Measurements from ENCODE around the gene UCK1.

The UCK1 gene

GRCh38 chr9:131530920-131531832 lies at the start of gene UCK1:
Gene UCK1, minus strand, starts transcription at chr9:131531263. Its CDS starts 89 bp downstream, at chr9:131531174.
- Histone ChIP-seq H3K36me3 (ENCODE audit: control insufficient read depth, insufficient read depth, low read length) (peaks cover 39% of the 10 kb centered on the region), H3K27ac (ENCODE audit: low read depth, low read length) (peak within 1 kb of the TSS; percentile 62; the same call in 1 of the 2 replicates), H3K9ac (ENCODE audit: low read length) (peak within 1 kb of the TSS; percentile 80), H3K9me3 (ENCODE audit: control insufficient read depth, insufficient read depth, low read depth, low read length) (no peaks in the 10 kb centered on the region), H3K27me3 (ENCODE audit: control insufficient read depth, insufficient read depth, low read length) (no peaks in the 10 kb centered on the region), H3K4me1 (ENCODE audit: control insufficient read depth, insufficient read depth, low read length) (peaks cover 7% of the 10 kb centered on the region; the same call in 1 of the 2 replicates), H3K4me3 (ENCODE audit: low read depth, low read length) (peak within 1 kb of the TSS; percentile 80)

GRCh38 chr9:131580358-131580757 lies 49.3 kb upstream of the UCK1 start:
- no peak overlapping the region for H3K9ac ChIP-seq (ENCODE audit: low read length)
- H3K4me1 ChIP-seq (ENCODE audit: control insufficient read depth, insufficient read depth, low read length), result no peaks in the 10 kb centered on the region
- no peak overlapping the region for H3K27ac ChIP-seq (ENCODE audit: low read depth, low read length)
- H3K4me3 ChIP-seq (ENCODE audit: low read depth, low read length), result no peak overlapping the region
- H3K27me3 ChIP-seq (ENCODE audit: control insufficient read depth, insufficient read depth, low read length), result no peaks in the 10 kb centered on the region
- H3K9me3 ChIP-seq (ENCODE audit: control insufficient read depth, insufficient read depth, low read depth, low read length), result no peaks in the 10 kb centered on the region
- H3K36me3 ChIP-seq (ENCODE audit: control insufficient read depth, insufficient read depth, low read length), result peaks cover 70% of the 10 kb centered on the region

- Histone ChIP-seq H3K27me3 (ENCODE audit: control insufficient read depth, insufficient read depth, low read length) (no peaks in the 10 kb centered on the region), H3K27ac (ENCODE audit: low read depth, low read length) (no peak overlapping the region), H3K4me1 (ENCODE audit: control insufficient read depth, insufficient read depth, low read length) (no peaks in the 10 kb centered on the region), H3K36me3 (ENCODE audit: control insufficient read depth, insufficient read depth, low read length) (peaks cover 66% of the 10 kb centered on the region), H3K4me3 (ENCODE audit: low read depth, low read length) (no peak overlapping the region), H3K9ac (ENCODE audit: low read length) (no peak overlapping the region), H3K9me3 (ENCODE audit: control insufficient read depth, insufficient read depth, low read depth, low read length) (no peaks in the 10 kb centered on the region)
Observed at GRCh38 chr9:131579789-131580211, 48.7 kb upstream of the UCK1 start.

GRCh38 chr9:131578731-131579504 lies 47.9 kb upstream of the UCK1 start:
- Histone ChIP-seq H3K27ac (ENCODE audit: low read depth, low read length) (no peak overlapping the region), H3K4me3 (ENCODE audit: low read depth, low read length) (no peak overlapping the region), H3K9me3 (ENCODE audit: control insufficient read depth, insufficient read depth, low read depth, low read length) (no peaks in the 10 kb centered on the region), H3K4me1 (ENCODE audit: control insufficient read depth, insufficient read depth, low read length) (no peaks in the 10 kb centered on the region), H3K36me3 (ENCODE audit: control insufficient read depth, insufficient read depth, low read length) (peaks cover 57% of the 10 kb centered on the region), H3K27me3 (ENCODE audit: control insufficient read depth, insufficient read depth, low read length) (no peaks in the 10 kb centered on the region), H3K9ac (ENCODE audit: low read length) (no peak overlapping the region)

- H3K4me1 ChIP-seq (ENCODE audit: control insufficient read depth, insufficient read depth, low read length), result no peaks in the 10 kb centered on the region
- peaks cover 48% of the 10 kb centered on the region for H3K36me3 ChIP-seq (ENCODE audit: control insufficient read depth, insufficient read depth, low read length)
- H3K27me3 ChIP-seq (ENCODE audit: control insufficient read depth, insufficient read depth, low read length), result no peaks in the 10 kb centered on the region
- H3K4me3 ChIP-seq (ENCODE audit: low read depth, low read length), result no peak overlapping the region
- H3K9ac ChIP-seq (ENCODE audit: low read length), result no peak overlapping the region
- H3K9me3 ChIP-seq (ENCODE audit: control insufficient read depth, insufficient read depth, low read depth, low read length), result no peaks in the 10 kb centered on the region
- H3K27ac ChIP-seq (ENCODE audit: low read depth, low read length), result no peak overlapping the region
Observed at GRCh38 chr9:131578021-131578420, 47.0 kb upstream of the UCK1 start.

GRCh38 chr9:131577005-131578000 lies 46.2 kb upstream of the UCK1 start:
- Histone ChIP-seq H3K27ac (ENCODE audit: low read depth, low read length) (no peak overlapping the region), H3K36me3 (ENCODE audit: control insufficient read depth, insufficient read depth, low read length) (peaks cover 45% of the 10 kb centered on the region), H3K27me3 (ENCODE audit: control insufficient read depth, insufficient read depth, low read length) (no peaks in the 10 kb centered on the region), H3K9me3 (ENCODE audit: control insufficient read depth, insufficient read depth, low read depth, low read length) (no peaks in the 10 kb centered on the region), H3K4me3 (ENCODE audit: low read depth, low read length) (no peak overlapping the region), H3K4me1 (ENCODE audit: control insufficient read depth, insufficient read depth, low read length) (no peaks in the 10 kb centered on the region), H3K9ac (ENCODE audit: low read length) (no peak overlapping the region)

- Histone ChIP-seq H3K4me1 (ENCODE audit: control insufficient read depth, insufficient read depth, low read length) (no peaks in the 10 kb centered on the region), H3K27me3 (ENCODE audit: control insufficient read depth, insufficient read depth, low read length) (no peaks in the 10 kb centered on the region), H3K9me3 (ENCODE audit: control insufficient read depth, insufficient read depth, low read depth, low read length) (no peaks in the 10 kb centered on the region), H3K36me3 (ENCODE audit: control insufficient read depth, insufficient read depth, low read length) (peaks cover 36% of the 10 kb centered on the region), H3K9ac (ENCODE audit: low read length) (no peak overlapping the region), H3K27ac (ENCODE audit: low read depth, low read length) (no peak overlapping the region), H3K4me3 (ENCODE audit: low read depth, low read length) (no peak overlapping the region)
Observed at GRCh38 chr9:131575946-131576853, 45.1 kb upstream of the UCK1 start.

- Histone ChIP-seq H3K27ac (ENCODE audit: low read depth, low read length) (no peak overlapping the region), H3K4me3 (ENCODE audit: low read depth, low read length) (no peak overlapping the region), H3K27me3 (ENCODE audit: control insufficient read depth, insufficient read depth, low read length) (no peaks in the 10 kb centered on the region), H3K9me3 (ENCODE audit: control insufficient read depth, insufficient read depth, low read depth, low read length) (no peaks in the 10 kb centered on the region), H3K36me3 (ENCODE audit: control insufficient read depth, insufficient read depth, low read length) (peaks cover 28% of the 10 kb centered on the region), H3K9ac (ENCODE audit: low read length) (no peak overlapping the region), H3K4me1 (ENCODE audit: control insufficient read depth, insufficient read depth, low read length) (no peaks in the 10 kb centered on the region)
Observed at GRCh38 chr9:131574730-131575640, 43.9 kb upstream of the UCK1 start.

GRCh38 chr9:131567910-131568309 lies 36.8 kb upstream of the UCK1 start:
- H3K27ac ChIP-seq (ENCODE audit: low read depth, low read length), result no peak overlapping the region
- H3K9me3 ChIP-seq (ENCODE audit: control insufficient read depth, insufficient read depth, low read depth, low read length), result peaks cover 20% of the 10 kb centered on the region; the same call in 1 of the 2 replicates
- no peaks in the 10 kb centered on the region for H3K27me3 ChIP-seq (ENCODE audit: control insufficient read depth, insufficient read depth, low read length)
- peaks cover 7% of the 10 kb centered on the region; the same call in 1 of the 2 replicates for H3K36me3 ChIP-seq (ENCODE audit: control insufficient read depth, insufficient read depth, low read length)
- no peak overlapping the region for H3K9ac ChIP-seq (ENCODE audit: low read length)
- no peaks in the 10 kb centered on the region for H3K4me1 ChIP-seq (ENCODE audit: control insufficient read depth, insufficient read depth, low read length)
- no peak overlapping the region for H3K4me3 ChIP-seq (ENCODE audit: low read depth, low read length)
